ENCODE data around the gene WNT4.

GRCh38 chr1:22126531-22126930 lies 16.4 kb downstream of the WNT4 start:
- no peak for TF ChIP-seq TAF1 (IDR thresholded peaks at IDR 0.05; ENCODE audit: borderline replicate concordance, low read depth, low read length)
- TF ChIP-seq POLR2AphosphoS5 (IDR thresholded peaks at IDR 0.05; ENCODE audit: low read depth, low read length) = no peak
- no peak for TF ChIP-seq POLR2A (IDR thresholded peaks at IDR 0.05; ENCODE audit: low read depth, low read length)
